Measurements from ENCODE around the gene VPS8.

DNA sequence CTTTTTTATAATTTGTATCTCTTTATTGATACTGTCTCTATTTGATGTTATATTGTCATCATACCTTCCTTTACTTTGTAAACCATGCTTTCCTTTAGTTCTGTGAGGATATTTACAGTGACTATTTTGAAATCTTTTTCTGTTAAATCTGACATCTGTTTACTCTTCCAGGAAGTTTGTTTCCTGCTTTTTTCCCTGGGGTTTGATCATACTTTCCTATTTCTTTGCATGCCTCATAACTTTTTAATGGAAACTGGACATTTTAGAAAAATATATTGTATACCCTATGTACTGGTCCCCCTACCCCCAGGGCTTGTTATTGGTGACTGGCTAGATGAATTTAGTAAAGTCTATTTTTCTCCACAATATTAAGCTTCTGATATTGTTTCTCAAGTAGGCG lies 225.8 kb downstream of the VPS8 start:
- no peak for TF ChIP-seq POLR2A (IDR thresholded peaks at IDR 0.05)
- TF ChIP-seq, protein P1, sequence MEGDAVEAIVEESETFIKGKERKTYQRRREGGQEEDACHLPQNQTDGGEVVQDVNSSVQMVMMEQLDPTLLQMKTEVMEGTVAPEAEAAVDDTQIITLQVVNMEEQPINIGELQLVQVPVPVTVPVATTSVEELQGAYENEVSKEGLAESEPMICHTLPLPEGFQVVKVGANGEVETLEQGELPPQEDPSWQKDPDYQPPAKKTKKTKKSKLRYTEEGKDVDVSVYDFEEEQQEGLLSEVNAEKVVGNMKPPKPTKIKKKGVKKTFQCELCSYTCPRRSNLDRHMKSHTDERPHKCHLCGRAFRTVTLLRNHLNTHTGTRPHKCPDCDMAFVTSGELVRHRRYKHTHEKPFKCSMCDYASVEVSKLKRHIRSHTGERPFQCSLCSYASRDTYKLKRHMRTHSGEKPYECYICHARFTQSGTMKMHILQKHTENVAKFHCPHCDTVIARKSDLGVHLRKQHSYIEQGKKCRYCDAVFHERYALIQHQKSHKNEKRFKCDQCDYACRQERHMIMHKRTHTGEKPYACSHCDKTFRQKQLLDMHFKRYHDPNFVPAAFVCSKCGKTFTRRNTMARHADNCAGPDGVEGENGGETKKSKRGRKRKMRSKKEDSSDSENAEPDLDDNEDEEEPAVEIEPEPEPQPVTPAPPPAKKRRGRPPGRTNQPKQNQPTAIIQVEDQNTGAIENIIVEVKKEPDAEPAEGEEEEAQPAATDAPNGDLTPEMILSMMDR (IDR thresholded peaks at IDR 0.05): no peak

All from heart left ventricle (tissue), 13 donors.